Tracheal epithelial cell (primary cell): ENCODE results near the gene STEAP1B. TPM values are rescaled to one million over a fixed set of nuclear protein-coding genes. Genes with fewer than 3 reads are reported as not detected.

ENCODE experiments used
- total RNA-seq: library from RNA; depleted of rRNA; stranded (reverse); fragments of >200 nt; gene quantifications from 2 replicates; pipeline ENCODE4 v1.2.1, GENCODE V29; 2014

Gene STEAP1B
- total RNA-seq, result 7.0 and 8.2 TPM in 2 replicates

DNA sequence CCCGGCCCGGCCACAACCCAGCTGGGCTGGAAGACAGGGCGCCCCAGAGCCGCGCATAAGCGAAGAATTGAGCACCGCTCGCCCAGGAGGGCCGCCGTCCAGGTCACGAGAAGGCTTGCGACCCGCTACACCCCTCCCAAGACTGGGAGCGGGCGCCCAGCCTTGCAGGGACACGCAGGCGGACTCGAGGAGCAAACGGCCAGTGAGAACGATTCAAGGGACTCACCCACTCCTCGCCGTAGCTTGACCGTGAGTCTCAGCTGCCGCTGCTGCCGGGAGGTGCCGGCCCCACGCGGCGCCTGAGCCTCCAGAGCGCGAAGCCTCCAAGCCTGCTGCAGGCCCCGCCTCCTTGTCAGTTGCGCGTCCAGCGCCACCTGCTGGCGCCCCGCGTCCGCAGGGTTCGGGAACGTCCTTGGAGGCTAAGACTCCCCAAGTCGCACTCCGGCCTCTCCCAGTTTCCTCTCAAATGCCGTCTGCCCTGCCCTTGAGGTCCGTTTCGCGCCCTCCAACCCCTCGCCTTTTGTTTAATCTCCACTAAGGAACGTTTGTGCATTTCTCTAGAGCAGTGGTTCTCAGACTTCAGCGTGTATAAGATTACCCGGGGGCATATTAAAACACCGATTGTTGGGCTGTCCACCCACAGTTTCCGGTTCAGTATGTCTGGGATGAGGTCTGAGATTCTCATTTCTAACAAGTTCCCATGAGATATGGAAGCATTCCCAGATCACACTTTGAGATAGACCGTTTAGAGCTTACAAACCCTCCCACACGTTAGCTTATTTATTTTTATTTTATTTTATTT is at the start of gene STEAP1B:
Gene STEAP1B, minus strand, starts transcription at position 301 of the 802 bp plus-strand sequence. CDS start 5,333 bp downstream, outside the sequence.

Other genes starting within 250 kb of the STEAP1B start
- gene RAPGEF5, start 143.0 kb downstream of the STEAP1B start, total RNA-seq, result 7.5 and 19.8 TPM in 2 replicates
- 23.1 TPM in 1 of 2 replicates, not detected in the other for gene IL6, start 227.0 kb upstream of the STEAP1B start, total RNA-seq